Calu3 (cell line): ENCODE measurements around the gene UBASH3B. TPM values are rescaled to one million over a fixed set of nuclear protein-coding genes. Genes with fewer than 3 reads are reported as not detected.

Source experiments
- BruUV-seq: library from RNA; stranded (reverse); fragments of 400-500 nt; replicated peaks from 2 replicates; lab custom pipeline; 2021; lab: Mats Ljungman, UMichigan
- CTCF ChIA-PET: fragments of 300-600 bp; sonication (Branson Sonifier 250); formaldehyde crosslinking; loops from one replicate; lab custom pipeline; 2022; ENCODE audit warnings: antibody characterized with exemption; lab: Charles Lee
- DNase-seq: peaks from one replicate; pipeline ENCODE4 v3.0.0; 2022
- H3K27ac Mint-ChIP-seq: one replicate; pipeline ENCODE4 v1.8.0; 2022; ENCODE audit warnings: mixed read lengths; ENCODE audit not compliant: unreplicated experiment
- H3K27me3 Mint-ChIP-seq: one replicate; pipeline ENCODE4 v1.8.0; 2022; ENCODE audit warnings: mixed read lengths; ENCODE audit not compliant: unreplicated experiment
- H3K36me3 Mint-ChIP-seq: one replicate; pipeline ENCODE4 v1.8.0; 2022; ENCODE audit warnings: mild to moderate bottlenecking, moderate library complexity, mixed read lengths; ENCODE audit not compliant: insufficient read depth, unreplicated experiment
- H3K4me1 Mint-ChIP-seq: one replicate; pipeline ENCODE4 v1.8.0; 2022; ENCODE audit warnings: mild to moderate bottlenecking, low read depth, mixed read lengths; ENCODE audit not compliant: unreplicated experiment
- H3K4me3 Mint-ChIP-seq: one replicate; pipeline ENCODE4 v1.8.0; 2022; ENCODE audit warnings: mild to moderate bottlenecking, low read depth, moderate library complexity, mixed read lengths; ENCODE audit not compliant: unreplicated experiment
- H3K9me3 Mint-ChIP-seq: one replicate; pipeline ENCODE4 v1.8.0; 2022; ENCODE audit warnings: low read depth, mixed read lengths; ENCODE audit not compliant: unreplicated experiment
- CTCF ChIP-seq: fragments of 200-600 bp; IDR thresholded peaks from one replicate; pipeline ENCODE4 v1.8.0; 2022; ENCODE audit warnings: antibody characterized with exemption; ENCODE audit not compliant: unreplicated experiment
- intact Hi-C: fragments of 100-400 bp; cut with micrococcal nuclease; formaldehyde crosslinking; loops from one replicate; pipeline ENCODE4 v1.10.0; 2022; ENCODE audit not compliant: unreplicated experiment
- total RNA-seq: library from RNA; stranded (reverse); gene quantifications from 2 replicates; pipeline ENCODE4 v1.2.3, GENCODE V29; 2022

Gene UBASH3B
- total RNA-seq, 1 experiment from 2014 or later: 74.9 TPM

GRCh38 chr11:122633219-122633829 lies 22.2 kb upstream of the UBASH3B start:
- H3K27ac Mint-ChIP-seq: no peak overlapping the region
- no peaks in the 10 kb centered on the region for H3K27me3 Mint-ChIP-seq
- peaks cover 8% of the 10 kb centered on the region for H3K4me1 Mint-ChIP-seq
- peak; percentile 20 for DNase-seq
- no TSS peak for BruUV-seq
- H3K4me3 Mint-ChIP-seq: no peak overlapping the region
- H3K9me3 Mint-ChIP-seq: no peaks in the 10 kb centered on the region
- no peaks in the 10 kb centered on the region for H3K36me3 Mint-ChIP-seq
- peak; percentile 15 for TF ChIP-seq CTCF
- CTCF ChIA-PET: interaction anchor here (1.4 kb wide), 1 partner anchor 148 kb away, joined by 7 read pairs; no protein-coding TSS in a partner anchor
- intact Hi-C loops: loop anchor here (1.0 to 5.0 kb wide), 3 partner anchors 148 to 389 kb away; no protein-coding TSS in a partner anchor

- Mint-ChIP-seq H3K9me3 (no peaks in the 10 kb centered on the region), H3K4me1 (peaks cover 8% of the 10 kb centered on the region), H3K27ac (no peak overlapping the region), H3K4me3 (no peak overlapping the region), H3K27me3 (no peaks in the 10 kb centered on the region), H3K36me3 (no peaks in the 10 kb centered on the region)
- peak; percentile 58 for DNase-seq
- CTCF ChIA-PET: interaction anchor here (0.7 to 0.9 kb wide), 2 partner anchors 22 to 147 kb away, joined by 3 read pairs; no protein-coding TSS in a partner anchor
- intact Hi-C loops: loop anchor here (5.0 kb wide), 1 partner anchor 388 kb away; no protein-coding TSS in a partner anchor
- BruUV-seq: no TSS peak
- no peak for TF ChIP-seq CTCF
These were observed 21.0 kb upstream of the UBASH3B start for GRCh38 chr11:122634501-122634900.

GRCh38 chr11:122637541-122637940 lies 18.0 kb upstream of the UBASH3B start:
- Mint-ChIP-seq H3K9me3 (no peaks in the 10 kb centered on the region), H3K27ac (no peak overlapping the region), H3K27me3 (no peaks in the 10 kb centered on the region), H3K4me1 (peaks cover 14% of the 10 kb centered on the region), H3K4me3 (no peak overlapping the region), H3K36me3 (peaks cover 6% of the 10 kb centered on the region)
- no peak for TF ChIP-seq CTCF
- intact Hi-C loops: no loop called here
- BruUV-seq: no TSS peak
- DNase-seq: no peak
- CTCF ChIA-PET: no interaction called here

- CTCF ChIA-PET: interaction anchor here (1.3 to 1.6 kb wide), 3 partner anchors 13 to 19 kb away, joined by 4 to 5 read pairs (median 5); partner anchors contain the start of gene UBASH3B
- Mint-ChIP-seq H3K36me3 (peaks cover 16% of the 10 kb centered on the region), H3K4me3 (peak overlapping the region; percentile 44), H3K27ac (peak overlapping the region; percentile 95), H3K9me3 (no peaks in the 10 kb centered on the region), H3K27me3 (no peaks in the 10 kb centered on the region), H3K4me1 (peaks cover 35% of the 10 kb centered on the region)
- intact Hi-C loops: loop anchor here (2.0 kb wide), 1 partner anchor 18 kb away; no protein-coding TSS in a partner anchor
- DNase-seq: peak; percentile 59
- no TSS peak for BruUV-seq
- no peak for TF ChIP-seq CTCF
These were observed 13.0 kb upstream of the UBASH3B start for GRCh38 chr11:122642472-122642922.
